Spleen (tissue), 7 donors: ENCODE results near the gene CDH10.

Experiments used
- POLR2A ChIP-seq, 3 donors: fragments of 450-650 bp; IDR thresholded peaks; one replicate each; pipeline ENCODE4 v1.5.1; 2017; ENCODE audit warnings: antibody characterized with exemption in 3 of 3, mild to moderate bottlenecking in 1 of 3
- POLR2AphosphoS5 ChIP-seq, 3 donors: sonication (generic); formaldehyde crosslinking; IDR thresholded peaks; one replicate each; pipeline ENCODE4 v1.5.1; 2017; ENCODE audit warnings: antibody characterized with exemption in 3 of 3
- TF ChIP-seq, protein P1 (sequence below), 11 experiments: fragments of 200-600 bp in 7 of 11; fragments of 450-650 bp in 4 of 11; sonication (generic) in 4 of 11; IDR thresholded peaks in 8 of 11; conservative IDR thresholded peaks in 3 of 11; 1 replicate in 7 of 11; 2 replicates in 4 of 11; pipeline versions ENCODE4 v1.4.0 to v1.8.0; 2016 to 2021; ENCODE audit warnings: antibody characterized with exemption in 11 of 11, inconsistent platforms in 4 of 11, mild to moderate bottlenecking in 1 of 11
- donor health status: DM: no; HTN: no; CAD: no; lungs with moderate emphysema.
- donor health status: DM: no; HTN: no; CAD: no.
- donor health status: DM: no; HTN: no; CAD: no.

DNA sequence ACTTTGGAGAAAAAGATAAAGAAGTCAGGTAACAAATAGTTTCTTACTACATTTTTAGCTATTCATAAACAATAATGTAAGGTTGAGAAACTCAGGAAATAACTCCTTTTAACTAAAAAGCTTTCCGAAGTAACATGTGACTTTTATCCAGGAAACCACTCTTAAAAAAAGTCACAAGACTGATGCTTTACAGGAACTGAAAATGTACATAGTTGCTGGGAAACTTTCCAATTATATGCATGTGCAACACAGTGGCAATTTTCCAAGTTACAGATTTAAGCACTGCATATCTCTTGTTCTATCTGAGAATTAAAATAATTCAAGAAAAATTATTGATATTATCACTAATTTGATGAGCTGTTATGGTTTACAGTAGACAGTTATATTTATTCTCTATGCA is 105.2 kb downstream of the CDH10 start:
- TF ChIP-seq POLR2A (IDR thresholded peaks at IDR 0.05) (no peak), POLR2AphosphoS5 (IDR thresholded peaks at IDR 0.05) (no peak)
- TF ChIP-seq, protein P1, sequence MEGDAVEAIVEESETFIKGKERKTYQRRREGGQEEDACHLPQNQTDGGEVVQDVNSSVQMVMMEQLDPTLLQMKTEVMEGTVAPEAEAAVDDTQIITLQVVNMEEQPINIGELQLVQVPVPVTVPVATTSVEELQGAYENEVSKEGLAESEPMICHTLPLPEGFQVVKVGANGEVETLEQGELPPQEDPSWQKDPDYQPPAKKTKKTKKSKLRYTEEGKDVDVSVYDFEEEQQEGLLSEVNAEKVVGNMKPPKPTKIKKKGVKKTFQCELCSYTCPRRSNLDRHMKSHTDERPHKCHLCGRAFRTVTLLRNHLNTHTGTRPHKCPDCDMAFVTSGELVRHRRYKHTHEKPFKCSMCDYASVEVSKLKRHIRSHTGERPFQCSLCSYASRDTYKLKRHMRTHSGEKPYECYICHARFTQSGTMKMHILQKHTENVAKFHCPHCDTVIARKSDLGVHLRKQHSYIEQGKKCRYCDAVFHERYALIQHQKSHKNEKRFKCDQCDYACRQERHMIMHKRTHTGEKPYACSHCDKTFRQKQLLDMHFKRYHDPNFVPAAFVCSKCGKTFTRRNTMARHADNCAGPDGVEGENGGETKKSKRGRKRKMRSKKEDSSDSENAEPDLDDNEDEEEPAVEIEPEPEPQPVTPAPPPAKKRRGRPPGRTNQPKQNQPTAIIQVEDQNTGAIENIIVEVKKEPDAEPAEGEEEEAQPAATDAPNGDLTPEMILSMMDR (IDR thresholded peaks at IDR 0.05 in 8 of 11, conservative IDR thresholded peaks at IDR 0.05 in 3 of 11), result no peak
